Amniotic stem cell (primary cell): ENCODE results near the gene NUP133.

Experiments used
- DNase-seq: peaks from one replicate; lab custom pipeline; 2025; lab: John Stamatoyannopoulos, UW

The NUP133 gene

DNA sequence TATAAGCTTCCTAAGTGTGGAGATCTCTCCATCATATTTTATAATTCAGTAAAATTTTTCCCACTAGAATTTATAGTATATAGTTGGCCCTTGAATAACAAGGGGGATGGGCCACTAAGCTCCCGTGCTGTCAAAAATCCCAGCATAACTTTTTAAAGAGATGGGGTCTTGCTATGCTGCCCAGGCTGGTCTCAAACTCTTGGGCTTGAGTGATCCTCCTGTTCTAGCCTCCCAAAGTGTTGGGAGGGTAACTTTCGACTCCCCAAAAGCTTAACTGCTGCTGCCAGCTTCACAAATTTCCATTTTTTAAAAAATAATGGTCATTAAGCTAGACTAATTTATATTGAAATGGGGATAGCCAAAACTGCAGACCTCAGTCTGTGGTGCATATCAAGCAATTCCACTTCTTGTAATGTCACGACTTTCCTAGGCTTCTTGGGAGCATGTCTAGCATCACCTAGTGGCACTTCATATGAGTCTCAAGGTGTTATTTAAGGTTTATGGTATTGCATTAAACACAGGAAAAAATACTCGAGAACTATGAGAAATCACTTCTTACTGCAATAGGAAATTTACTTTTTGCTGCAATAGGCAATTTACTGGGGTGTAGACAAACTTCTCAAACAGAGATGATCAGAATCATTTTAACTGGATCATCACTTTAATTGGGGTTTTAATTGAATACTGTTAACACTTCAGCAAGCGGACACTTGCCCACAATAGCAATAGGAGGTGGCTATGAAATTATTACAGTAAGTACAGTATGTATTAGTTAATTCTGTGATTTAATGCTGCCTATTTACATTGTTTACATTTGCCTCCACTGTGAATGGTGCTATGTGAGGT is 55.0 kb downstream of the NUP133 start:
- DNase-seq: no peak

DNA sequence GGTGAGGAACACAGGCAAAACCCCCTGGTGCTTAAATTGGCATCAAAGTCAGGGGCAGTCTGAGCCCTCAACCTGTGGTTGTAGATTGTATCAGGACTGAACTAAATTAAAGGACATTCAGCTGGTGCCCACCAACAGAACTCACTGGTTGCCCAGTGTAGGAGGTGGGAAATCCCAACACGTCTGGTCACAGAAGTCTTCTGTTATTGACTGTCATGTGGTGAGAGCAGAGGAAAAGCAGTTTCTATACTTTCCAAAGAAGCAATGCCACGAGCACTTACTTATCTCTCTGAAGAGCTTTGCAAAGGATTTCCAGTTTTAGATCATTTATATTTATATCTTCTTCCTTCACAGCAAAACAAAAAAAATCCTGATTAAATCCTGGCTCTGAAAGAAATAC is 59.3 kb downstream of the NUP133 start:
- DNase-seq: no peak

DNA sequence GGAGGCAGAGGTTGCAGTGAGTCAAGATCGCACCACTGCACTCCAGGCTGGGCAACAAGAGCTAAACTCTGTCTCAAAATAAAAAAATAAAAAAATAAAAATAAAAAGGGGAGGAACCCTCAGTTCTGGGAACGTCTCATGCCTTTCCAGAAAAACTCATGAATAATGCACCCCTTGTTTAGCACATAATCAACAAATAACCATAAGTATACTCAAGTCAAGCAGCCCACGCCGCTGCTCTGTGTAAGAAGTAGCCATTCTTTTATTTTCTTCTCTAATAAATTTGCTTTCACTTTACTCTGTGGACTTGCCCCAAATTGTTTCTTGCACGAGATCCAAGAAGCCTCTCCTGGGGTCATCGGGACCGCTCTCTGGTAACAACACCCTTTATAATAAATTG is 59.8 kb downstream of the NUP133 start:
- DNase-seq: no peak

GRCh38 chr1:229447809-229448252 is 60.3 kb downstream of the NUP133 start:
- DNase-seq: no peak

DNA sequence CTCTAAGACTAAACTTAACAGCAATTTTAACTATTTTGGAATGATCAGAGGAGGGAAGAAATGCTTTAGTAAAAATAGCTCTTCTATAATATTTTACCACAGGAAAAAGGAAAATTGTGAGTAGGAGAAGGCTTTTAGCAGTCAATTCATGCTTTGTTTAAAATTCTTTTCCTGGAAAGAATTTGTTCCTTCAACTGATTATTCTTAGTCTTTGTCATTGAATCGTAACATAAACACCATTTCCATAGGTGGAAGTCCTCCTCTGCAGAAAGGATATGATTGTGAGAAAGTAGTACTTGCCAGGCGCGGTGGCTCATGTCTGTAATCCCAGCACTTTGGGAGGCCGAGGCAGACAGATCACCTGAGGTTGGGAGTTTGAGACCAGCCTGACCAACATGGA is 62.3 kb downstream of the NUP133 start:
- DNase-seq: no peak

DNA sequence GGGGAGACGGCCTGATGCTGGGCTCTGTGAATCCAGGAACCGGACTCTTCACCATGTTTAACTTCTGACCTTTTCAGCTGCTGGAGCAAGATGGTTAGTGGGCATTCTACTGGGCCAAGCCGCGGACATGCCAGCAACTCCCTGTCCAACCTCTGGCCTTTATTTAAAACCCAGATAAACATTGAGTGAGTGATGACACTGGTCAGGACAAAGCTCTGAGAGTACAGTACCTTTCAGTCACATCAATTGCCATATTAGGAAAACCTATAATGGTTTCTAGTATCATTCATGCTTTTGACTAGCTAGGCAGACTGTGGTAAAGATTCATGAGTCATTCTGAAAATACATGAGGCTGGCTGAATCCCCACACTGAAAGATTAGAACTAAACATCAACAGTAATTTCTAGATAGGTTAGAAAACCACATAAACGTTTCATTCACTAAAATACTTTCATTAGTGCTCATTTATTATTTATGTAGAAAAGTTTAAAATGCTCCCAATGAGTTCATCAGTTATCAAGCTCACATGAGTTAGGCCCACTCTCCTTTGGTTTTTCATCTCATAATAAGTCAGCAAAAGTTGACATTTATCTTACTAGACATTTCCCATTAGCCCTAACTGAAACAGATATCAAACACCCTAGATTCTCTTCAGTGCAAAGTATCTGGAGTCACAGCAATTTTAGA is 67.1 kb downstream of the NUP133 start:
- no peak for DNase-seq

GRCh38 chr1:229438021-229438420 is 70.1 kb downstream of the NUP133 start:
- DNase-seq: no peak

DNA sequence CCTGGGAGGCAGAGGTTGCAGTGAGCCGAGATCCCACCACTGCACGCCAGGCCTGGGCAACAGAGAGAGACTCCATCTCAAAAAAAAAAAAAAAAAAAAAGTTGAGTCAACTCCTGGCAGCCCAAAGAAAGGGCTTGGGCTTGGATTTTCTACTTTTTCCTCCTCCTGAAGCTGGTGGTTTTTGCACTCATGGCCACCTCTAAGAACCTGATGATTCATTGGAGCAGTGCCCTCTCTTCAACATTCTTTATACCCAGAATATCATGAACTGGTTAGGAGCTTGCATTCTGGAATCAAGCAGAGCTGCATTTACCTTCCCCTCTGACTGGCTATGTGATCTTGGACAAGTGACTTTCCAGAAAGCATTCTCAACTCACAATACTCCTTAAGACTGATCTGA is 70.7 kb downstream of the NUP133 start:
- no peak for DNase-seq

- no peak for DNase-seq
These were observed 71.9 kb downstream of the NUP133 start for GRCh38 chr1:229436201-229436600.

DNA sequence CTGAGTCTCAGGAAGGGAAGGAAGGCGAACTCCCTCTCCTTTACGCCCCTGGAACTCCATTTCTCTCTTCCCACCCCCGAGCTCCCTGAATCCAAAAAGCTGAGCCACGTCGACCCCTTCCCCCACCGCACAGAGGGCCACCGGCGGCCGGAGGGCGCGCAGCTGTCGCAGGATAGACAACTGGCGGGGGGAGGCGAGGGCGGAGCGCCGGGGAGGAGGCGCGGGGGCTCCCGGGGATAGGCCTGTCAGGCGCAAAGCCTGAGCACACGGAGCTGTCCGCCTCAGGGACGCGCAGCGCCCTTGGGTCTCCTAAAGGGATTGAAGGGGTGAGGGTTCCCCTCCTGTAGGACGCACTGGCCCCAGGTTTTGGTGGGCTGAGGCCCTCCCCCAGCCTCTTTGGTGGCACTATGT is 73.5 kb downstream of the NUP133 start:
- no peak for DNase-seq

DNA sequence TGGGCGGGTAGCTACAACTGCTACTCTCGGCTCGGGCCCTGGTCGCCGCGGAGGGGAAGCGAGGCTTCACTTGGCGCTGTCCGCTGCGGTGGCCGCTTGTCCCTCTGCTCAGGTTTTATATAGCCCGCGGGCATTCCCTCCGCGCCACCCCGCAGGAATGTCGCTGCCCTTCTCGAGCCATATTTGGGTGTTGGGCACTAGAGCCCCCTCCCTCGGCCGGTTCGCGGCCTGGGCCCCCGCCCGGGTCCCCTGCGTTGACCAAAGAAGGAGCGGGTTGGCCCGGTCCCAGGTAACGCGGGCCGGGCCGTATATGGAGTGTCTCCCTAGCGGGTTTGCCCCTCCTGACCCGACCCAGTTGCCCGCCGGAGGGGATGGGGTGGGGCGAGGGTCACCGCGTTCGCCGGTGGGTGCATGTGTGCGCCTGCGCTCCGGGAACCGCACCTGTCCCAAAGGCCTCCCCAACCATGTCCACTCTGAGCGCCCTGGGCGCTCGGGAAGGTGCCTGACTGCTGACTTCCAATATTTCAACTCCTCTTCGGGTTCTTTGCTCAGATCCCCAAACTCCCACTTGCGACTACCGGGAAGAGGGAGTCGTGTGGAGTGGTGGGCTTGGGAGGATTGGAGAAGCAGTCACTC is 74.0 kb downstream of the NUP133 start, which contains the start of gene ACTA1:
ACTA1 (minus strand) TSS at position 90 of the 636 bp plus-strand sequence. CDS start 979 bp downstream, outside the sequence.
- DNase-seq: no peak

DNA sequence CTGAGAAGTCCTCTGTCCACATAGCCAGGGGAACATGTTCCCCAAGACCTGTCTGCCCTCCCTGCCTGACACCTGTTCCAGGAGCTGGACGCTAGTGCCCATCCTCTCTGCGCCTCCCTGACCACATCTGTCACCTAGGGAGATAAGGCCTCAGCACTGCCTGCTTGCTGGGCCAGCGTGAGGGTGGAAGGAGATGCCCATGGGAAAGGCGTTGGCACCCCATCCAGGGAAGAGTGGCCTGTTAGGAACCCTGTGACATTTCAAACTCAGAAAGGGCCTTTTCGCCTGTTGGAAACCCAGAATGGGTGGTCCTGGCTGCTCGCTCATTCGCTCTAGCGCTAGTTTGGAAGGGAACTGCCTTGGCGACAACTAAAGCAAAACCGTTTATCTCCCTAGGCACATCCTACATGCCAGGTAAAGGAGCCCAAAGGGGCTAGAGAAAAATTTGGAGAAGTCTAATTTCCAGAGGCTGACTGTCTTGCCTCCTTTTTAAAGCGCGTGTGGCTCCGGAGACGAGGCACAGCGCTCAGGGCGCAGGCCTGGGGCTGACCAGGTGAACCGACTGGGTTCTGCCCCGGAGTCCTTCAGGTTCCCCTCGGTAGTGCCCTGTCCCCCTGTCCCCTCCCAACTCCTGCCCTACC is 74.7 kb downstream of the NUP133 start:
- DNase-seq: no peak

DNA sequence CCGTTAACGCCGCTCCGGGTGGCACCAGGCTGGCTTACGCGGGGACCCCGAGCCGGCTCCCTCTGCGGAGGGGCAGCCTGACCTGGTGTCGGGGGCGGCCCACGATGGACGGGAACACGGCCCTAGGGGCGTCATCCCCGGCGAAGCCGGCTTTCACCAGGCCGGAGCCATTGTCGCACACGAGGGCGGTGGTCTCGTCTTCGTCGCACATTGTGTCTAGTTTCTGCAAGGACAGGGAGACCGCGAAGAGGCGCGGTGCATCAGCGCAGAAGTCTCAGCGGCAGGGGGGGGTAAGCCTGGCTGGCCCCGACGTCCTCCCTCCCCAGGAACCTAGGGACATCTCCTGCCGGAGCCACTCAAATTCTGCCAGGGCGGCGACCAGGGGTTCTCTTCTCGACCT is 75.2 kb downstream of the NUP133 start:
- no peak for DNase-seq

DNA sequence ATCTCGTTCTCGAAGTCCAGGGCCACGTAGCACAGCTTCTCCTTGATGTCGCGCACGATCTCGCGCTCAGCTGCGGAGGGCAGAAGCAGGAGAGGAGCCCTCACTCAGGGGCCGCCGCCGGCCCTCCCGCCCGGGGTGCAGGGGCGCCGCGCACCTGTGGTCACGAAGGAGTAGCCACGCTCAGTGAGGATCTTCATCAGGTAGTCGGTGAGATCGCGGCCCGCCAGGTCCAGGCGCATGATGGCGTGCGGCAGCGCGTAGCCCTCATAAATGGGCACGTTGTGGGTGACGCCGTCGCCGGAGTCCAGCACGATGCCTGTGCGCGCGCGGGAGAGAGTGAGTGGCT is 76.1 kb downstream of the NUP133 start:
- no peak for DNase-seq

DNA sequence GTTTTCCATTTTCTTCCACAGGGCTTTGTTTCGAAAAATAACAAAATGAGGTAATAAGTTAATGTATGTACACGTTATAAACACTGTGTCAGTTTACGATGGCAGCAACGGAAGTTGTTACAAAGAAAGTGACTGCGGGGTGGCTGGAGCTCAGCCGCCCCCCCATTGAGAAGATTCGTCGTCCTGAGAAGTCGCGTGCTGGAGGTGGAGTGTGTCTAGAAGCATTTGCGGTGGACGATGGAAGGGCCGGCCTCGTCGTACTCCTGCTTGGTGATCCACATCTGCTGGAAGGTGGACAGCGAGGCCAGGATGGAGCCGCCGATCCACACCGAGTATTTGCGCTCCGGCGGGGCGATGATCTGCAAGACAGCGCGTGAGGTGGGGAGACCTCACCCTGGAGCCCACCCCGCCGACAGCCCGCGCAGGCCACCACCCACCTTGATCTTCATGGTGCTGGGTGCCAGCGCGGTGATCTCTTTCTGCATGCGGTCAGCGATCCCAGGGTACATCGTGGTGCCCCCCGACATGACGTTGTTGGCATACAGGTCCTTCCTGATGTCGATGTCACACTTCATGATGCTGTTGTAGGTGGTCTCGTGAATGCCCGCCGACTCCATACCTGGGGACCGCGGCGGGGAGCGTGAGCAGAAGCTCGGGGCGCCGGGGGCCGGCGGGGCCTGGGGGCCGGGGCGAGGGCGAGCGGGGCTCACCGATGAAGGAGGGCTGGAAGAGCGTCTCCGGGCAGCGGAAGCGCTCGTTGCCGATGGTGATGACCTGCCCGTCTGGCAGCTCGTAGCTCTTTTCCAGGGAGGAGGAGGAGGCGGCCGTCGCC is 76.6 kb downstream of the NUP133 start:
- no peak for DNase-seq

DNA sequence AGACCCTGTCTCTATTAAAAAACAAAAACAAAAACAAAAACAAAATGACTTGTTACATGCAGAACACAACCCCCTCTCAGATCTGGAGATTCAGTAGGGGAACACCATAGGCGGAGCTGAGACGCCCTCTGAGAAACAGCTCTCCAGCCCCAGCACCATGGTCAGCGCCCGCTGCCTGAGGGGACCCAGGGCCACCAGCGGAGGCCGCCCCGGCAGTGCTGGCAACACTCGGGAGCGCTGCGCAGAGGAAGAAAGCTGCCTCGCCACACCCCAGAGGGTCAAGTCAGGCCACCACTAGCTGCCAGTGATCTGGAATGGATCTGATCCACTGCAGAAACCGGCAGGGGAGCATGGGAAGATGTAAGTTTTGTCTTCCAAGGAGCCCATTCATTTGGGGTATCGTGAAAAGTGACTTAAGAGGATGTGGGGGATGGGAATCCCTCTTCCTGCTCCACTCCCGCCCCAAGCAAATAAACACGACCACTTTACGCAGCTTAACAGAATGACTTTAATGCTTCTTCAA is 77.3 kb downstream of the NUP133 start:
- no peak for DNase-seq

GRCh38 chr1:229428256-229428655 is 79.9 kb downstream of the NUP133 start:
- DNase-seq: no peak

- DNase-seq: no peak
These were observed 80.6 kb downstream of the NUP133 start for GRCh38 chr1:229427572-229427971.

DNA sequence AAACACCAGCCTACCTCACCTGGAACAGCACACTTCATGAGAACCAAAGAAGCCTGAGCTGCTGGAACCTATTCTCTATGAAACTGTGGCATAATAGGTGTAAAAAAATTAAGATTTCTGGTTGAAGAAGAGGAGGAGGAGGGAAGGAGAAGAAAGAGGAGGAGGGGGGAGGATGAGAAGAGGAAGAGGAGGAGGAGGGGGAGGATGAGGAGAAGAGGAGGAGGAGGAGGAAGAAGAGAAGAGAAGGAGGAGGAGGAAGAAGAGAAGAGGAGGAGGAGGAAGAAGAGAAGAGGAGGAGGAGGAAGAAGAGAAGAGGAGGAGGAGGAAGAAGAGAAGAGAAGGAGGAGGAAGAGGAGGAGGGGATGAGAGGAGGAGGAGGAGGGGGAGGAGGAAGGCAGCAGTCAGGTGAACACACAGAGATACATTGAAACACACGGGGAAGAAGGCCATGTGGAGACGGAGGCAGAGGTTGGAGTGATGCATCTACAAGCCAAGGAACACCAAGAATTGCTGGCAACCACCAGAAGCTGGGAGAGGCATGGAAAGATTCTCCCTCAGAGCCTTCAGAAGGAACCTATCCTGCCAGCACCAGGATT is 82.5 kb downstream of the NUP133 start:
- DNase-seq: no peak

GRCh38 chr1:229420765-229421164 is 87.4 kb downstream of the NUP133 start:
- DNase-seq: no peak

GRCh38 chr1:229420224-229420623 is 87.9 kb downstream of the NUP133 start:
- no peak for DNase-seq
